Measurements from ENCODE around the gene PQBP1.

DNA sequence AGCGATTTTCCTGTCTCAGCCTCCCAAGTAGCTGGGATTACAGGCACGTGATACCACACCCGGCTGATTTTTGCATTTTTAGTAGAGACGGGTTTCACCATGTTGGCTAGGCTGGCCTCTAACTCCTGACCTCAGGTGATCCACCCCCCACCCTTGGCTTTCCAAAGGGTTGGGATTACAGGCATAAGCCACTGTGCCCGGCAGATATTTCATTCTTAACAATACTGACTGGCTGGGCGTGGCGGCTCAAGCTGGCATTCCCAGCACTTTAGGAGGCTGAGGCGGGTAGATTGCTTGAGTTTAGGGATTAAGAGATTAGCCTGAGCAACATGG lies 1.3 kb downstream of the PQBP1 start:
- TF ChIP-seq YY1 (IDR thresholded peaks at IDR 0.05; ENCODE audit: insufficient read depth, insufficient read length) (no peak), ZNF274 (IDR thresholded peaks at IDR 0.05; ENCODE audit: low read depth, low read length) (no peak)
